ENCODE results near the gene TARBP2.

TARBP2 gene

DNA sequence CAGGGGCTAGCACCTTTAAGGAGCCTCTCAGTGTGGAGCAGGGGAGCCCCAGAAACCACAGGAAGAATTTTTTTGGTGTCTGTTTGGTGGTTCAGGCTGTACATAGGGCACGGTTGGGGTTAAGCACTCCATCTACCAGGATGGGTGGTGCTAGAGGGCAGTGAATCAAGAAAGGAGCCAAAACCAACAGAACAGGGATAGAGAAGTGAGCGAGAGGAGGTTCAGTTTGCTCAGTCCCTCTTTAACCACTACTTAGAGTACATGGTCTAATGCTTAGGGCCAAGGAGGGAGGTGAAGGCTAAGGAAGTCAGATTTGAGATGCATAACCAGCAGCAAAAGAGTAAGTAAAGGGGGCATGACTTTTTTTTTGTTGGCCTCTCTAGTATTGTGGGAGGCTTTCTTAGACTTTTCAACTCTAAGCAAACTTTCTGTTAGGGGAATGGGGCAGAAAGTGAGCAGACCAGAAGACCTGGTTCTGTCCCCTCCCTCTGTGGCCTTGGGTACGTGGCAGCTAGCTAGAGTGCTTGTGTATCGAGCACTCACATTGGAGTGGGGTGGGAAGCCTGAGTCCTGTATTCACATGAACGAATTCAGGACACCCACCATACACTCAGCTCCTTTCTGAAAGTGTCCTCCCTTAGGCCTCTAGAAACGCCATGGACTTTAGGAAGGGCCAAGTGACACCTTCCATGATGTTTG lies 12.8 kb downstream of the TARBP2 start:
- H3K4me3 ChIP-seq (ENCODE audit: low read depth, low read length) = no peak overlapping the region
- TF ChIP-seq POLR2A (IDR thresholded peaks at IDR 0.05; ENCODE audit: extremely low read depth, insufficient read length) (no peak), MYC (IDR thresholded peaks at IDR 0.05; ENCODE audit: low read depth, low read length) (no peak)
- TF ChIP-seq, protein P1, sequence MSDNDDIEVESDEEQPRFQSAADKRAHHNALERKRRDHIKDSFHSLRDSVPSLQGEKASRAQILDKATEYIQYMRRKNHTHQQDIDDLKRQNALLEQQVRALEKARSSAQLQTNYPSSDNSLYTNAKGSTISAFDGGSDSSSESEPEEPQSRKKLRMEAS (IDR thresholded peaks at IDR 0.05; ENCODE audit: low read depth, low read length) = no peak
- TF ChIP-seq, protein P2, sequence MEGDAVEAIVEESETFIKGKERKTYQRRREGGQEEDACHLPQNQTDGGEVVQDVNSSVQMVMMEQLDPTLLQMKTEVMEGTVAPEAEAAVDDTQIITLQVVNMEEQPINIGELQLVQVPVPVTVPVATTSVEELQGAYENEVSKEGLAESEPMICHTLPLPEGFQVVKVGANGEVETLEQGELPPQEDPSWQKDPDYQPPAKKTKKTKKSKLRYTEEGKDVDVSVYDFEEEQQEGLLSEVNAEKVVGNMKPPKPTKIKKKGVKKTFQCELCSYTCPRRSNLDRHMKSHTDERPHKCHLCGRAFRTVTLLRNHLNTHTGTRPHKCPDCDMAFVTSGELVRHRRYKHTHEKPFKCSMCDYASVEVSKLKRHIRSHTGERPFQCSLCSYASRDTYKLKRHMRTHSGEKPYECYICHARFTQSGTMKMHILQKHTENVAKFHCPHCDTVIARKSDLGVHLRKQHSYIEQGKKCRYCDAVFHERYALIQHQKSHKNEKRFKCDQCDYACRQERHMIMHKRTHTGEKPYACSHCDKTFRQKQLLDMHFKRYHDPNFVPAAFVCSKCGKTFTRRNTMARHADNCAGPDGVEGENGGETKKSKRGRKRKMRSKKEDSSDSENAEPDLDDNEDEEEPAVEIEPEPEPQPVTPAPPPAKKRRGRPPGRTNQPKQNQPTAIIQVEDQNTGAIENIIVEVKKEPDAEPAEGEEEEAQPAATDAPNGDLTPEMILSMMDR (IDR thresholded peaks at IDR 0.05; ENCODE audit: low read depth, low read length) = no peak
- no peak for DNase-seq (ENCODE audit: low read depth)

DNA sequence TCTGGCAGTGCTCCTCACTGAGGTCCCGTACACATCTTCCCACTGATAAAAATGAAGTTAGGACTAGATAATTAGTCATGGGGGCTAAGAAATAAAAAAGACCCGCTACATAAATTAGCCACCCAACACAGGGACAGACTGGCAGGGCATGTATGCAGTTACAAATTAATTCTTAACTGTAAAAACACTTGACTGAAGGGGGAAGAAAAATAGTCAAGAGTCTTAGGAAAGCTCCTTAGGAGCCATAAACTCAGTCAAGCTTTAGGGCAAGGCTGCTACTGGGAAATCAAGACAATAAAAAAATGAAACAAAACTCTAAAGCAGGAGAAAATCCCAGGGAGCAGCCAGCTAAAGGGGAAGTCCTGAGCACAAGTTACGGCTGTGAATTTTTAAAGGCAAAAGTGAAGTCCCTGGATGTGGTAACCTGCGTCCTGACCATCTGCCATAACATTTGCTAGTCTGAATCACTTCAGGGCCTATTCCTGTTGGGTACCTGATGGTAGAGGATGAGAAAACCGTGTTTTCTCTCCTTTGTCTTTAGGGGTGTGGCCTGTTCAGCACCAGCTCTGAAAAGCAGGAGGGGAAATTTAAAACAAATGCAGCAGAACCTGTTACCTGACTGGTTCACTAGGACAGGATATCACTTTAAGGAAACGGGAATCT lies 13.7 kb downstream of the TARBP2 start:
- DNase-seq (ENCODE audit: low read depth) = no peak
- no peak overlapping the region for H3K4me3 ChIP-seq (ENCODE audit: low read depth, low read length)
- TF ChIP-seq, protein P1 (IDR thresholded peaks at IDR 0.05; ENCODE audit: low read depth, low read length) = no peak
- TF ChIP-seq POLR2A (IDR thresholded peaks at IDR 0.05; ENCODE audit: extremely low read depth, insufficient read length) (no peak), MYC (IDR thresholded peaks at IDR 0.05; ENCODE audit: low read depth, low read length) (no peak)
- TF ChIP-seq, protein P2 (IDR thresholded peaks at IDR 0.05; ENCODE audit: low read depth, low read length) = no peak

DNA sequence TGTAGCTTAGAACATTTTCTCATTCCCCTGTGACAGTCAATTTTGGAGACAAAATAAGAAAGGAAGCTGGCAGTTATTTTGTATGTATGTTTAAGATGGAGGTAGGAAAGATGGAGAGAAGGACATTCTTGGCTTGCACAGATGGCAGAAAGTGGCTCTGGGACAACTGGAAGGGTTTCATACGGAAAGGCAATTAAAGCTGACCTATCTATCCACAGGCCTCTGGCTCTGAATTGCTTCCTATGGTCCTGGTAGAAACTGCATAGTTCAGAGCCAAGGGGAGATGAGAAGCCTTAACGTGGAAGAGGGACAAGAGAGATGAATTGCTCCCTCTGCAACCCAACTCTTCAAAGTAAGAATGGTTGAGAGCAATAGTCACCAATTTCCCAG lies 14.2 kb downstream of the TARBP2 start:
- no peak overlapping the region for H3K4me3 ChIP-seq (ENCODE audit: low read depth, low read length)
- no peak for DNase-seq (ENCODE audit: low read depth)
- no peak for TF ChIP-seq POLR2A (IDR thresholded peaks at IDR 0.05; ENCODE audit: extremely low read depth, insufficient read length)
- TF ChIP-seq MYC (IDR thresholded peaks at IDR 0.05; ENCODE audit: low read depth, low read length) = no peak
- TF ChIP-seq, protein P2 (IDR thresholded peaks at IDR 0.05; ENCODE audit: low read depth, low read length) = no peak
- TF ChIP-seq, protein P1 (IDR thresholded peaks at IDR 0.05; ENCODE audit: low read depth, low read length) = no peak

DNA sequence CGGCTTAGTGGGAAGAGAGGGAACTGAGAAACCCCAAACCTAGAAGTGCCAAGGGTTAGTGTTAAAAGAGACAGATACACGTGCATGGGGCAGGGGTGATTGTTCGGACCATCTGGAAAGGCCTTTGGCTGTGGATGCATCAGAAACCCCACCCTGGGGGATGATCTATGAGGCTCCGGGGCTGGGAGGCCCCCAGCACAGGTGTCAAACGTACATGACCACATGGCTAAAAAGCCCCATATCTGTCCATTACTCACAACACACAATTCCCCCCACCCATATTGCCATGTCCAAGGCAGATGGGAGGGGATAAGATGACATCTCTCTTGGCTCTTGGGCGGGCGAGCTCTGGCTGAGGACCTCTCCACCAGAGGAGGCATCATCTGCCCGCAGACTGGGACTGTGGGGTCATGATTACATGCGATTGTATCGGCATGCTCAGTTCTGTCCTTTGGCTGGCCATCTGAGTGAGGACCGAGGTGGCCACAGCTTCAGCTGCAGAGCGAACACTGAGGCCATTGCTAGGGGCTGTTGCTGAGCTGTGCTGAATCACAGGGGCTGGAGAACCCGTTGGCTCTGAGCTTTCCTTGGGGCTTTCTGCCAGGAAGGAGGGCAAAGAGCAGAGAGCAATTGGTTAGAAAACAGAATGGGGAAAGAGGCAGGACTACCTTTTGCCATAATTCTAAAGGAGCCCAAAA lies 15.8 kb downstream of the TARBP2 start:
- H3K4me3 ChIP-seq (ENCODE audit: low read depth, low read length) = no peak overlapping the region
- TF ChIP-seq, protein P1 (IDR thresholded peaks at IDR 0.05; ENCODE audit: low read depth, low read length) = no peak
- TF ChIP-seq MYC (IDR thresholded peaks at IDR 0.05; ENCODE audit: low read depth, low read length) (no peak), POLR2A (IDR thresholded peaks at IDR 0.05; ENCODE audit: extremely low read depth, insufficient read length) (no peak)
- TF ChIP-seq, protein P2 (IDR thresholded peaks at IDR 0.05; ENCODE audit: low read depth, low read length) = no peak
- DNase-seq (ENCODE audit: low read depth) = no peak

DNA sequence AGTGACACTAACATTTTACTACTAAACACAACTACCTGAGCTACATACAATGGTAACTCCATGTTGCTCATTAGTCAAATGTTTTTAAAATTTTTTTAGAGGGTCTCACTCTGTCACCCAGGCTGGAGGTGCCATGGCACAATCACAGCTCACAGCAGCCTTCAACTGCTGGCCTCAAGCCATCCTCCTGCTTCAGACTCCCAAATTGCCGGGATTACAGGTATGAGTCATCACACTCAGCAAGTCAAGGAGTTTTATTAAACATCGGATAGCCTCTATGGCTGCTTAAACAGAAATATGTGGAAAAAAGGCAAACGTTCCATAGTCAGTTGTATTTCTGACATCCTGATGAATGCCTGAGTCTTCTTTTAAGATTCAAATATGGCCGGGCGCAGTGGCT lies 17.3 kb downstream of the TARBP2 start:
- no peak for DNase-seq (ENCODE audit: low read depth)
- H3K4me3 ChIP-seq (ENCODE audit: low read depth, low read length) = no peak overlapping the region
- TF ChIP-seq, protein P1 (IDR thresholded peaks at IDR 0.05; ENCODE audit: low read depth, low read length) = no peak
- TF ChIP-seq MYC (IDR thresholded peaks at IDR 0.05; ENCODE audit: low read depth, low read length) (no peak), POLR2A (IDR thresholded peaks at IDR 0.05; ENCODE audit: extremely low read depth, insufficient read length) (no peak)
- TF ChIP-seq, protein P2 (IDR thresholded peaks at IDR 0.05; ENCODE audit: low read depth, low read length) = no peak
